DND-41 (cell line): ENCODE measurements around the gene CTIF.
"Not testable (repeated sequence)": the region's sequence is repeated elsewhere in the genome, so short reads cannot be mapped to it uniquely, and the experiment has no call there.

Experiments used
- ATAC-seq: fragments of 200-7000 bp; cut with Tn5 transposase; 3 replicates; pipeline ENCODE4 v1.9.1; 2021; ENCODE audit warnings: low read depth; ENCODE audit not compliant: insufficient read depth
- DNase-seq: peaks from one replicate; pipeline ENCODE4 v3.0.0-alpha.2; 2020
- H2AFZ ChIP-seq: 2 replicates; pipeline ENCODE4 v1.6.0; 2012; ENCODE audit warnings: low read depth, low read length
- H3K27ac ChIP-seq: 2 replicates; pipeline ENCODE4 v1.5.1; 2012; ENCODE audit warnings: low read length, inconsistent platforms
- H3K27me3 ChIP-seq: fragments of 200-600 bp; sonication (generic); 2 replicates; pipeline ENCODE4 v1.6.0; 2012; ENCODE audit warnings: low read length, mild to moderate bottlenecking, inconsistent platforms; ENCODE audit not compliant: insufficient read depth, poor library complexity
- H3K36me3 ChIP-seq: 2 replicates; pipeline ENCODE4 v1.5.1; 2012; ENCODE audit warnings: low read length, inconsistent platforms; ENCODE audit not compliant: insufficient read depth
- H3K4me1 ChIP-seq: 2 replicates; pipeline ENCODE4 v1.5.1; 2012; ENCODE audit warnings: mild to moderate bottlenecking, low read length; ENCODE audit not compliant: insufficient read depth
- H3K4me2 ChIP-seq: 2 replicates; pipeline ENCODE4 v1.6.0; 2012; ENCODE audit warnings: mild to moderate bottlenecking, moderate library complexity, low read length, inconsistent platforms; ENCODE audit not compliant: insufficient read depth
- H3K4me3 ChIP-seq, 2 experiments: fragments of 200-600 bp in 1 of 2; shearing (Covaris generic) in 1 of 2; 2 replicates each; pipeline ENCODE4 v1.5.1; 2012 to 2016; ENCODE audit warnings: inconsistent platforms in 2 of 2, low read length in 2 of 2, mild to moderate bottlenecking in 2 of 2, low read depth in 1 of 2, moderate library complexity in 1 of 2
- H3K79me2 ChIP-seq: 2 replicates; pipeline ENCODE4 v1.6.0; 2012; ENCODE audit warnings: low read length, inconsistent platforms; ENCODE audit not compliant: insufficient read depth
- H3K9ac ChIP-seq: 2 replicates; pipeline ENCODE4 v1.6.0; 2012; ENCODE audit warnings: low read depth, mild to moderate bottlenecking, inconsistent platforms, low read length, moderate library complexity
- H3K9me3 ChIP-seq: 2 replicates; pipeline ENCODE4 v1.5.1; 2012; ENCODE audit warnings: low read length, moderate library complexity, mild to moderate bottlenecking, inconsistent platforms; ENCODE audit not compliant: insufficient read depth, severe bottlenecking
- H4K20me1 ChIP-seq: 2 replicates; pipeline ENCODE4 v1.6.0; 2012; ENCODE audit warnings: low read length; ENCODE audit not compliant: insufficient read depth
- EZH2 ChIP-seq: IDR thresholded peaks from 3 replicates; pipeline ENCODE4 v1.6.1; 2012; ENCODE audit warnings: borderline replicate concordance, low read depth, mild to moderate bottlenecking, moderate library complexity, low read length, inconsistent platforms; ENCODE audit not compliant: severe bottlenecking
- TF ChIP-seq, protein P1 (sequence below): IDR thresholded peaks from 2 replicates; pipeline ENCODE4 v1.5.1; 2012; ENCODE audit warnings: borderline replicate concordance, low read length, moderate library complexity, mild to moderate bottlenecking; ENCODE audit not compliant: poor library complexity, severe bottlenecking; ENCODE audit errors: extremely low read depth

CTIF gene

GRCh38 chr18:48714873-48715272 is 176.0 kb downstream of the CTIF start:
- Histone ChIP-seq H3K4me3 (no peak overlapping the region), H3K36me3 (no peaks in the 10 kb centered on the region), H3K27me3 (no peaks in the 10 kb centered on the region), H3K4me2 (no peak overlapping the region), H3K9me3 (no peaks in the 10 kb centered on the region), H4K20me1 (no peaks in the 10 kb centered on the region; the same call in 1 of the 2 replicates), H3K79me2 (no peaks in the 10 kb centered on the region), H3K4me1 (no peaks in the 10 kb centered on the region), H2AFZ (no peak overlapping the region), H3K27ac (no peak overlapping the region), H3K9ac (no peak overlapping the region)
- no peak for DNase-seq
- ATAC-seq: no peak
- TF ChIP-seq EZH2: no peak
- TF ChIP-seq, protein P1, sequence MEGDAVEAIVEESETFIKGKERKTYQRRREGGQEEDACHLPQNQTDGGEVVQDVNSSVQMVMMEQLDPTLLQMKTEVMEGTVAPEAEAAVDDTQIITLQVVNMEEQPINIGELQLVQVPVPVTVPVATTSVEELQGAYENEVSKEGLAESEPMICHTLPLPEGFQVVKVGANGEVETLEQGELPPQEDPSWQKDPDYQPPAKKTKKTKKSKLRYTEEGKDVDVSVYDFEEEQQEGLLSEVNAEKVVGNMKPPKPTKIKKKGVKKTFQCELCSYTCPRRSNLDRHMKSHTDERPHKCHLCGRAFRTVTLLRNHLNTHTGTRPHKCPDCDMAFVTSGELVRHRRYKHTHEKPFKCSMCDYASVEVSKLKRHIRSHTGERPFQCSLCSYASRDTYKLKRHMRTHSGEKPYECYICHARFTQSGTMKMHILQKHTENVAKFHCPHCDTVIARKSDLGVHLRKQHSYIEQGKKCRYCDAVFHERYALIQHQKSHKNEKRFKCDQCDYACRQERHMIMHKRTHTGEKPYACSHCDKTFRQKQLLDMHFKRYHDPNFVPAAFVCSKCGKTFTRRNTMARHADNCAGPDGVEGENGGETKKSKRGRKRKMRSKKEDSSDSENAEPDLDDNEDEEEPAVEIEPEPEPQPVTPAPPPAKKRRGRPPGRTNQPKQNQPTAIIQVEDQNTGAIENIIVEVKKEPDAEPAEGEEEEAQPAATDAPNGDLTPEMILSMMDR: no peak

- no peaks in the 10 kb centered on the region for H3K27me3 ChIP-seq
- H3K4me1 ChIP-seq: no peaks in the 10 kb centered on the region
- H3K79me2 ChIP-seq: no peaks in the 10 kb centered on the region
- no peaks in the 10 kb centered on the region; the same call in 1 of the 2 replicates for H4K20me1 ChIP-seq
- TF ChIP-seq, protein P1: no peak
- no peak for TF ChIP-seq EZH2
- H3K9ac ChIP-seq: no peak overlapping the region
- H3K36me3 ChIP-seq: no peaks in the 10 kb centered on the region
- H2AFZ ChIP-seq: no peak overlapping the region
- no peaks in the 10 kb centered on the region for H3K9me3 ChIP-seq
- DNase-seq (no peak), ATAC-seq (no peak)
- no peak overlapping the region for H3K27ac ChIP-seq
- H3K4me3 ChIP-seq: no peak overlapping the region
- H3K4me2 ChIP-seq: no peak overlapping the region
These were observed 177.0 kb downstream of the CTIF start for GRCh38 chr18:48715711-48716361.

GRCh38 chr18:48717227-48717626 is 178.4 kb downstream of the CTIF start:
- H4K20me1 ChIP-seq, H3K4me1 ChIP-seq, H3K27me3 ChIP-seq, H3K4me2 ChIP-seq, DNase-seq, ATAC-seq, H3K79me2 ChIP-seq, H3K27ac ChIP-seq, H3K36me3 ChIP-seq, H3K9me3 ChIP-seq, H3K9ac ChIP-seq, H3K4me3 ChIP-seq, H2AFZ ChIP-seq: not testable (repeated sequence)

DNA sequence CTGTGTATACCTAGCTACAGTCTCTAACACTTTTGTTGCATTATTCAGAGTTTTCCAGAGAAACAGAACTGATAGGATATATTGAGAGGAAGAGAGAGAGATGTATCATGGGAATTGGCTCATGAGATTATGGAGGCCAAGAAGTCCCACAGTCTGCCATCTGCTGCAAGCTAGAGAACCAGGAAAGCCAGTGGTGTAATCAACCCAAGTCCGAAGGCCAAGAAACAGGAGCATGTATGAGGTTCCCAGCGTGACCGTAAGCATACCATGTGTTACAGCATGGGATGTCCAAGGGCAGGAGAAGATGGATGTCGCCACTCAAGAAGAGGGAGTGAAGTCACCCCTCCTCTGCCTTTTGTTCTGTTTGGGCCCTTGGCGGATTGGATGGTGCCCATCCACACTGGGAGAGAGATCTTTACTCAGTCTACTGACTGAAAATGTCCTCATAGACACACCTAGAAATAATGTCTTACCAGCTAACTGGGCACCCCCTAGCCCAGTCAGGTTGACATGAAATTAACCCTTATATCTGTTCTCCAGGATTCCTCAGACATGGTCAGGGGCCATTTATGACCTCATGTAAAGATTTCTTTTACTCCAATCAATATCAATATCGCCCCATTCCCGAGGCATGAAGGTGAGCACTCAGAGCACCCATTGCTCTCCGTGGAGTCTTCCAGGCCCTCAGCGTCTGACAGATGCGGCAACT is 179.6 kb downstream of the CTIF start:
- Histone ChIP-seq H4K20me1 (no peaks in the 10 kb centered on the region; the same call in 1 of the 2 replicates), H3K27me3 (no peaks in the 10 kb centered on the region), H3K4me3 (no peak overlapping the region), H3K4me1 (no peaks in the 10 kb centered on the region), H3K9ac (no peak overlapping the region), H2AFZ (no peak overlapping the region), H3K4me2 (no peak overlapping the region), H3K27ac (no peak overlapping the region), H3K79me2 (no peaks in the 10 kb centered on the region), H3K36me3 (no peaks in the 10 kb centered on the region), H3K9me3 (no peaks in the 10 kb centered on the region)
- no peak for ATAC-seq
- DNase-seq: no peak
- TF ChIP-seq, protein P1: no peak
- TF ChIP-seq EZH2: no peak
